ENCODE results near the gene CD300LB. TPM values are rescaled to one million over a fixed set of nuclear protein-coding genes. Genes with fewer than 3 reads are reported as not detected.

CD300LB gene
- total RNA-seq, 1 experiment from 2014 or later = not detected

DNA sequence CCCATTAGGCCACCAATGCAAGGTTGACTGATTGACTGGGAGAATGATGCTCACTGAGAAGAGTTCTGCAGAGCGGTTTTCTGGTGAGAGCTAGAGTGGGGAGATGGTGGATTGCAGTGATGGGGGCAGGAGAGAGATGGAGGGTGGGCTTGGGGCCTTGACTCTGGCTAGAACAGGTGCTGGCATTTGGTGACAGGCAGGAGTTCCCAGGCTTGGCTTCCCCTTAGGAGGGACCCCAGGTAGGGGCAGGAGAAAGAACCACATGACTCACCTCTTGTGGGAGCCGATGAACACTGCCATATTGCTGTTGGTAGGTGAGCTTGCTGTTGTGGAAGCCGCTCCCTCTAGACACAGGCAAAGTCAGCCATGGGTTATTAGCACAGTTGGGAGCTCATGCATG lies 8.0 kb downstream of the CD300LB start:
- ChIA-PET CTCF (interaction anchor here (1.0 kb wide), 1 partner anchor 43 kb away, joined by 3 read pairs; no protein-coding TSS in a partner anchor), POLR2A (no interaction called here)
- TF ChIP-seq, protein P1, sequence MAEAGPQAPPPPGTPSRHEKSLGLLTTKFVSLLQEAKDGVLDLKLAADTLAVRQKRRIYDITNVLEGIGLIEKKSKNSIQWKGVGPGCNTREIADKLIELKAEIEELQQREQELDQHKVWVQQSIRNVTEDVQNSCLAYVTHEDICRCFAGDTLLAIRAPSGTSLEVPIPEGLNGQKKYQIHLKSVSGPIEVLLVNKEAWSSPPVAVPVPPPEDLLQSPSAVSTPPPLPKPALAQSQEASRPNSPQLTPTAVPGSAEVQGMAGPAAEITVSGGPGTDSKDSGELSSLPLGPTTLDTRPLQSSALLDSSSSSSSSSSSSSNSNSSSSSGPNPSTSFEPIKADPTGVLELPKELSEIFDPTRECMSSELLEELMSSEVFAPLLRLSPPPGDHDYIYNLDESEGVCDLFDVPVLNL (CRISPR knock-in tag; IDR thresholded peaks at IDR 0.05; ENCODE audit: borderline replicate concordance, low read depth) = no peak
- TF ChIP-seq TEAD1 (CRISPR knock-in tag; IDR thresholded peaks at IDR 0.05) = no peak
- TF ChIP-seq, protein P2, sequence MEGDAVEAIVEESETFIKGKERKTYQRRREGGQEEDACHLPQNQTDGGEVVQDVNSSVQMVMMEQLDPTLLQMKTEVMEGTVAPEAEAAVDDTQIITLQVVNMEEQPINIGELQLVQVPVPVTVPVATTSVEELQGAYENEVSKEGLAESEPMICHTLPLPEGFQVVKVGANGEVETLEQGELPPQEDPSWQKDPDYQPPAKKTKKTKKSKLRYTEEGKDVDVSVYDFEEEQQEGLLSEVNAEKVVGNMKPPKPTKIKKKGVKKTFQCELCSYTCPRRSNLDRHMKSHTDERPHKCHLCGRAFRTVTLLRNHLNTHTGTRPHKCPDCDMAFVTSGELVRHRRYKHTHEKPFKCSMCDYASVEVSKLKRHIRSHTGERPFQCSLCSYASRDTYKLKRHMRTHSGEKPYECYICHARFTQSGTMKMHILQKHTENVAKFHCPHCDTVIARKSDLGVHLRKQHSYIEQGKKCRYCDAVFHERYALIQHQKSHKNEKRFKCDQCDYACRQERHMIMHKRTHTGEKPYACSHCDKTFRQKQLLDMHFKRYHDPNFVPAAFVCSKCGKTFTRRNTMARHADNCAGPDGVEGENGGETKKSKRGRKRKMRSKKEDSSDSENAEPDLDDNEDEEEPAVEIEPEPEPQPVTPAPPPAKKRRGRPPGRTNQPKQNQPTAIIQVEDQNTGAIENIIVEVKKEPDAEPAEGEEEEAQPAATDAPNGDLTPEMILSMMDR (IDR thresholded peaks at IDR 0.05) = no peak
- Mint-ChIP-seq H3K27me3 (ENCODE audit: low read depth) (peaks cover 20% of the 10 kb centered on the region), H3K27ac (no peak overlapping the region), H3K4me3 (no peak overlapping the region), H3K9me3 (peaks cover 28% of the 10 kb centered on the region), H3K36me3 (no peaks in the 10 kb centered on the region; the same call in 1 of the 2 replicates), H3K4me1 (no peaks in the 10 kb centered on the region)
- ATAC-seq (no peak), DNase-seq (ENCODE audit: low spot score) (no peak)

DNA sequence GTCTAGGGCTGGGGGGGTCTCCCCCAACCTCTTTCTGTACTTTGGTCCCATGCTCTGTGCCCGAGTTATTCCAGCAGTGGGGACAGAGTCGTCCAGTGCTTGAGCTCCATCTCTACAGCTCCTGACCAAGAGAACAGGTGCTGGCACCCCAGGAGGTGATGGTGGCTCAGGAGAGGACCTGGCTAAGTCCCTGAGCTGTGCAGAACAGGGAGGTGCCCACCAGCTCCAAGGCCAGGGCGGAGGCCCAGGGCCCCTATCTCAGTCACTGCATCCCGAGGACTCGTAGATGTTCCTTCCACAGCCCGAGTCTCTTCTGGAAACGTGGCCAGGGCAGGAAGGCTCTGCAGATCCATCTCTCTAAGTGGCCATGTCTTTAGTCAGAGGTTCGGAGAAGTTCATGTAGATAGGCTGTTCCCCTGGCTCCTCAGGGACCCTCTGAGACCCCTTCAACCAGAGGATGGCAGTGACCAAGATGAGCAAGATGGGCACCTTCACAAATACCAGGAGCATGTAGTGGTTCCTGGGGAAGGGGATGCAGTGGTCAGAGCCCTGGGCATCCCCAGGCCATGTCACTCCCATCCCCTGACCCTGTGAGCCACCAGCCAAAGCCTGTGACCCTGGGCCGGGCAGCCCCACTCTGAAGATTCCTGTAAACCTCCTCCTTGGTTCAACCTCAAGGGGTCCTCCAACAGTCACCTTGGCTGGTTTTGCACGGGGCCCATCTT lies 8.7 kb downstream of the CD300LB start:
- peaks cover 20% of the 10 kb centered on the region for H3K27me3 Mint-ChIP-seq (ENCODE audit: low read depth)
- no peak overlapping the region for H3K27ac Mint-ChIP-seq
- ATAC-seq = no peak
- H3K4me1 Mint-ChIP-seq = no peaks in the 10 kb centered on the region
- peaks cover 35% of the 10 kb centered on the region for H3K9me3 Mint-ChIP-seq
- no peaks in the 10 kb centered on the region; the same call in 1 of the 2 replicates for H3K36me3 Mint-ChIP-seq
- no peak overlapping the region for H3K4me3 Mint-ChIP-seq
- CTCF ChIA-PET = interaction anchor here (1.0 kb wide), 1 partner anchor 43 kb away, joined by 3 read pairs; no protein-coding TSS in a partner anchor
- POLR2A ChIA-PET = no interaction called here
- DNase-seq (ENCODE audit: low spot score) = no peak
- TF ChIP-seq ZNF263 (CRISPR knock-in tag; IDR thresholded peaks at IDR 0.05; ENCODE audit: low read depth) (no peak), CREM (CRISPR knock-in tag; IDR thresholded peaks at IDR 0.05) (no peak), MXD4 (CRISPR knock-in tag; IDR thresholded peaks at IDR 0.05; ENCODE audit: borderline replicate concordance) (no peak), ZNF232 (CRISPR knock-in tag; IDR thresholded peaks at IDR 0.05) (no peak), SP1 (CRISPR knock-in tag; conservative IDR thresholded peaks at IDR 0.05) (no peak), ZNF423 (CRISPR knock-in tag; IDR thresholded peaks at IDR 0.05) (no peak), GABPB1 (CRISPR knock-in tag; IDR thresholded peaks at IDR 0.05) (no peak), ZBTB21 (CRISPR knock-in tag; IDR thresholded peaks at IDR 0.05; ENCODE audit: borderline replicate concordance) (no peak), TP53 (CRISPR knock-in tag; IDR thresholded peaks at IDR 0.05) (no peak), ELF4 (CRISPR knock-in tag; IDR thresholded peaks at IDR 0.05; ENCODE audit: low read depth) (no peak)
- TF ChIP-seq, protein P3, sequence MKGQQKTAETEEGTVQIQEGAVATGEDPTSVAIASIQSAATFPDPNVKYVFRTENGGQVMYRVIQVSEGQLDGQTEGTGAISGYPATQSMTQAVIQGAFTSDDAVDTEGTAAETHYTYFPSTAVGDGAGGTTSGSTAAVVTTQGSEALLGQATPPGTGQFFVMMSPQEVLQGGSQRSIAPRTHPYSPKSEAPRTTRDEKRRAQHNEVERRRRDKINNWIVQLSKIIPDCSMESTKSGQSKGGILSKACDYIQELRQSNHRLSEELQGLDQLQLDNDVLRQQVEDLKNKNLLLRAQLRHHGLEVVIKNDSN (CRISPR knock-in tag; IDR thresholded peaks at IDR 0.05) = no peak
- TF ChIP-seq, protein P4, sequence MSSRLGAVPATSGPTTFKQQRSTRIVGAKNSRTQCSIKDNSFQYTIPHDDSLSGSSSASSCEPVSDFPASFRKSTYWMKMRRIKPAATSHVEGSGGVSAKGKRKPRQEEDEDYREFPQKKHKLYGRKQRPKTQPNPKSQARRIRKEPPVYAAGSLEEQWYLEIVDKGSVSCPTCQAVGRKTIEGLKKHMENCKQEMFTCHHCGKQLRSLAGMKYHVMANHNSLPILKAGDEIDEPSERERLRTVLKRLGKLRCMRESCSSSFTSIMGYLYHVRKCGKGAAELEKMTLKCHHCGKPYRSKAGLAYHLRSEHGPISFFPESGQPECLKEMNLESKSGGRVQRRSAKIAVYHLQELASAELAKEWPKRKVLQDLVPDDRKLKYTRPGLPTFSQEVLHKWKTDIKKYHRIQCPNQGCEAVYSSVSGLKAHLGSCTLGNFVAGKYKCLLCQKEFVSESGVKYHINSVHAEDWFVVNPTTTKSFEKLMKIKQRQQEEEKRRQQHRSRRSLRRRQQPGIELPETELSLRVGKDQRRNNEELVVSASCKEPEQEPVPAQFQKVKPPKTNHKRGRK (CRISPR knock-in tag; IDR thresholded peaks at IDR 0.05; ENCODE audit: borderline replicate concordance) = no peak
- TF ChIP-seq, protein P5, sequence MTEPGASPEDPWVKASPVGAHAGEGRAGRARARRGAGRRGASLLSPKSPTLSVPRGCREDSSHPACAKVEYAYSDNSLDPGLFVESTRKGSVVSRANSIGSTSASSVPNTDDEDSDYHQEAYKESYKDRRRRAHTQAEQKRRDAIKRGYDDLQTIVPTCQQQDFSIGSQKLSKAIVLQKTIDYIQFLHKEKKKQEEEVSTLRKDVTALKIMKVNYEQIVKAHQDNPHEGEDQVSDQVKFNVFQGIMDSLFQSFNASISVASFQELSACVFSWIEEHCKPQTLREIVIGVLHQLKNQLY (CRISPR knock-in tag; IDR thresholded peaks at IDR 0.05) = no peak
- TF ChIP-seq, protein P6, sequence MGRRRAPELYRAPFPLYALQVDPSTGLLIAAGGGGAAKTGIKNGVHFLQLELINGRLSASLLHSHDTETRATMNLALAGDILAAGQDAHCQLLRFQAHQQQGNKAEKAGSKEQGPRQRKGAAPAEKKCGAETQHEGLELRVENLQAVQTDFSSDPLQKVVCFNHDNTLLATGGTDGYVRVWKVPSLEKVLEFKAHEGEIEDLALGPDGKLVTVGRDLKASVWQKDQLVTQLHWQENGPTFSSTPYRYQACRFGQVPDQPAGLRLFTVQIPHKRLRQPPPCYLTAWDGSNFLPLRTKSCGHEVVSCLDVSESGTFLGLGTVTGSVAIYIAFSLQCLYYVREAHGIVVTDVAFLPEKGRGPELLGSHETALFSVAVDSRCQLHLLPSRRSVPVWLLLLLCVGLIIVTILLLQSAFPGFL (CRISPR knock-in tag; IDR thresholded peaks at IDR 0.05; ENCODE audit: borderline replicate concordance) = no peak
- TF ChIP-seq, protein P7, sequence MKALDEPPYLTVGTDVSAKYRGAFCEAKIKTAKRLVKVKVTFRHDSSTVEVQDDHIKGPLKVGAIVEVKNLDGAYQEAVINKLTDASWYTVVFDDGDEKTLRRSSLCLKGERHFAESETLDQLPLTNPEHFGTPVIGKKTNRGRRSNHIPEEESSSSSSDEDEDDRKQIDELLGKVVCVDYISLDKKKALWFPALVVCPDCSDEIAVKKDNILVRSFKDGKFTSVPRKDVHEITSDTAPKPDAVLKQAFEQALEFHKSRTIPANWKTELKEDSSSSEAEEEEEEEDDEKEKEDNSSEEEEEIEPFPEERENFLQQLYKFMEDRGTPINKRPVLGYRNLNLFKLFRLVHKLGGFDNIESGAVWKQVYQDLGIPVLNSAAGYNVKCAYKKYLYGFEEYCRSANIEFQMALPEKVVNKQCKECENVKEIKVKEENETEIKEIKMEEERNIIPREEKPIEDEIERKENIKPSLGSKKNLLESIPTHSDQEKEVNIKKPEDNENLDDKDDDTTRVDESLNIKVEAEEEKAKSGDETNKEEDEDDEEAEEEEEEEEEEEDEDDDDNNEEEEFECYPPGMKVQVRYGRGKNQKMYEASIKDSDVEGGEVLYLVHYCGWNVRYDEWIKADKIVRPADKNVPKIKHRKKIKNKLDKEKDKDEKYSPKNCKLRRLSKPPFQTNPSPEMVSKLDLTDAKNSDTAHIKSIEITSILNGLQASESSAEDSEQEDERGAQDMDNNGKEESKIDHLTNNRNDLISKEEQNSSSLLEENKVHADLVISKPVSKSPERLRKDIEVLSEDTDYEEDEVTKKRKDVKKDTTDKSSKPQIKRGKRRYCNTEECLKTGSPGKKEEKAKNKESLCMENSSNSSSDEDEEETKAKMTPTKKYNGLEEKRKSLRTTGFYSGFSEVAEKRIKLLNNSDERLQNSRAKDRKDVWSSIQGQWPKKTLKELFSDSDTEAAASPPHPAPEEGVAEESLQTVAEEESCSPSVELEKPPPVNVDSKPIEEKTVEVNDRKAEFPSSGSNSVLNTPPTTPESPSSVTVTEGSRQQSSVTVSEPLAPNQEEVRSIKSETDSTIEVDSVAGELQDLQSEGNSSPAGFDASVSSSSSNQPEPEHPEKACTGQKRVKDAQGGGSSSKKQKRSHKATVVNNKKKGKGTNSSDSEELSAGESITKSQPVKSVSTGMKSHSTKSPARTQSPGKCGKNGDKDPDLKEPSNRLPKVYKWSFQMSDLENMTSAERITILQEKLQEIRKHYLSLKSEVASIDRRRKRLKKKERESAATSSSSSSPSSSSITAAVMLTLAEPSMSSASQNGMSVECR (CRISPR knock-in tag; IDR thresholded peaks at IDR 0.05; ENCODE audit: borderline replicate concordance) = no peak
- TF ChIP-seq, protein P8, sequence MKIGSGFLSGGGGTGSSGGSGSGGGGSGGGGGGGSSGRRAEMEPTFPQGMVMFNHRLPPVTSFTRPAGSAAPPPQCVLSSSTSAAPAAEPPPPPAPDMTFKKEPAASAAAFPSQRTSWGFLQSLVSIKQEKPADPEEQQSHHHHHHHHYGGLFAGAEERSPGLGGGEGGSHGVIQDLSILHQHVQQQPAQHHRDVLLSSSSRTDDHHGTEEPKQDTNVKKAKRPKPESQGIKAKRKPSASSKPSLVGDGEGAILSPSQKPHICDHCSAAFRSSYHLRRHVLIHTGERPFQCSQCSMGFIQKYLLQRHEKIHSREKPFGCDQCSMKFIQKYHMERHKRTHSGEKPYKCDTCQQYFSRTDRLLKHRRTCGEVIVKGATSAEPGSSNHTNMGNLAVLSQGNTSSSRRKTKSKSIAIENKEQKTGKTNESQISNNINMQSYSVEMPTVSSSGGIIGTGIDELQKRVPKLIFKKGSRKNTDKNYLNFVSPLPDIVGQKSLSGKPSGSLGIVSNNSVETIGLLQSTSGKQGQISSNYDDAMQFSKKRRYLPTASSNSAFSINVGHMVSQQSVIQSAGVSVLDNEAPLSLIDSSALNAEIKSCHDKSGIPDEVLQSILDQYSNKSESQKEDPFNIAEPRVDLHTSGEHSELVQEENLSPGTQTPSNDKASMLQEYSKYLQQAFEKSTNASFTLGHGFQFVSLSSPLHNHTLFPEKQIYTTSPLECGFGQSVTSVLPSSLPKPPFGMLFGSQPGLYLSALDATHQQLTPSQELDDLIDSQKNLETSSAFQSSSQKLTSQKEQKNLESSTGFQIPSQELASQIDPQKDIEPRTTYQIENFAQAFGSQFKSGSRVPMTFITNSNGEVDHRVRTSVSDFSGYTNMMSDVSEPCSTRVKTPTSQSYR (CRISPR knock-in tag; IDR thresholded peaks at IDR 0.05) = no peak
